Esophagus muscularis mucosa (tissue), 4 donors: Measurements from ENCODE around the gene ACTA1. TPM values are rescaled to one million over a fixed set of nuclear protein-coding genes. Genes with fewer than 3 reads are reported as not detected.

Source experiments
- DNase-seq: peaks from one replicate; pipeline ENCODE4 v3.0.0-alpha.2; 2017; ENCODE audit errors: extremely low spot score
- H3K27ac ChIP-seq, 4 donors: fragments of 200-600 bp; sonication (generic); replicated peaks in 1 of 4; 1 replicate in 3 of 4; 2 replicates in 1 of 4; pipeline ENCODE4 v1.5.1; 2016 to 2019; ENCODE audit warnings: mild to moderate bottlenecking in 1 of 4
- H3K27me3 ChIP-seq, 4 donors: fragments of 200-600 bp; sonication (generic); one replicate each; pipeline versions ENCODE4 v1.5.1 to v1.6.0; 2016 to 2019
- H3K36me3 ChIP-seq, 4 donors: fragments of 200-600 bp; sonication (generic); one replicate each; pipeline ENCODE4 v1.5.1; 2016 to 2019
- H3K4me1 ChIP-seq, 4 donors: fragments of 200-600 bp; sonication (generic); one replicate each; pipeline ENCODE4 v1.5.1; 2016 to 2019
- H3K4me3 ChIP-seq, 4 donors: fragments of 200-600 bp; sonication (generic); 1 replicate in 2 of 4; 2 replicates in 2 of 4; pipeline ENCODE4 v1.5.1; 2016 to 2019; ENCODE audit warnings: mild to moderate bottlenecking in 4 of 4, moderate library complexity in 1 of 4
- H3K9me3 ChIP-seq, 4 donors: fragments of 200-600 bp; sonication (generic); 1 replicate in 3 of 4; 2 replicates in 1 of 4; pipeline ENCODE4 v1.5.1; 2016 to 2019
- EP300 ChIP-seq: sonication (generic); formaldehyde crosslinking; IDR thresholded peaks from one replicate; pipeline ENCODE4 v1.6.1; 2017; ENCODE audit warnings: antibody characterized with exemption
- POLR2A ChIP-seq: fragments of 450-650 bp; IDR thresholded peaks from one replicate; pipeline ENCODE4 v1.6.1; 2017; ENCODE audit warnings: antibody characterized with exemption, moderate library complexity, mild to moderate bottlenecking, low read depth
- POLR2AphosphoS5 ChIP-seq, 2 donors: sonication (generic); formaldehyde crosslinking; IDR thresholded peaks; one replicate each; pipeline ENCODE4 v1.6.1; 2017; ENCODE audit warnings: antibody characterized with exemption in 2 of 2
- WGBS: methylation state at CpG from one replicate; pipeline ENCODE4 v1.1.5; 2018; 5-methylcytosine and 5-hydroxymethylcytosine counted together
- intact Hi-C: fragments of 100-400 bp; cut with DNase I; formaldehyde crosslinking; loops from one replicate; pipeline ENCODE4 v1.15.1; 2023
- total RNA-seq, 4 donors: library from RNA; depleted of rRNA; stranded (reverse); fragments of >200 nt; gene quantifications; one replicate each; pipeline versions ENCODE4 v1.1.0 to v1.2.1, GENCODE V29; 2016
- TF ChIP-seq, protein P1 (sequence below), 3 experiments: fragments of 200-600 bp in 2 of 3; fragments of 450-650 bp in 1 of 3; sonication (generic) in 2 of 3; IDR thresholded peaks; one replicate each; pipeline ENCODE4 v1.5.1; 2017 to 2019; ENCODE audit warnings: antibody characterized with exemption in 3 of 3, mild to moderate bottlenecking in 2 of 3, moderate library complexity in 1 of 3

The ACTA1 gene
- total RNA-seq, 4 donors from 2014 or later, result 0.29 to 0.58 (median 0.42) TPM; not detected in 1

DNA sequence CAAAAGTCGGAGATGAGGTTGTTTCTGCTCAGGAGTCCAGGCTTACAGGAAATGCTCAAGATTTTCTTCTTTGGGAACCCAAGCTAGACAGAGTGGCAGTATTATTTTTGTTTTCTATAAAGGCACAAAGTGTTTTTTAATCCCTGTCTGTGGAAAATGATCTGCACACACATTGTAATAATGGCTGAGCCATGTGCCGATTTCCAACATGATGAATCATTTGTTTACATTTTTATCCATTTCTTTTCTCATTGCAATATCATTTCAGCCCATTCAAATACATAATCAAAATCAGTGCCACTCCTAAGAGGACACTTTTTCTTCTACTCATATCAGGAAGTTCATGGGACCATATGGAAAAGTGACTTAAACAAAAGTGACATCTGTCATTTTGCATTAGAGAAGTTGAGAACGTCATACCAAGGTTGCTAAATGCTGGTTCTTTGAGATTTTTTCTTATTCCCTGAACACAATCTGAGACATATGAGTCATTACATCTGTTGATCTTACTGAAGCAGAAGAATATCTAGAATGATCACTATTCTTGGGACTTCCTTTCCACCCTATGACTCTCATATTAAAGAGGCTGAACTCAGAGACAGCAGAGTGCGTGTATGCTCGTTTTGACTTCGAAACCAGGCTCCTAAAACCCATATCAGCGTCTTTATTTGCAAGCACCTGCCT is 44.9 kb downstream of the ACTA1 start:
- intact Hi-C loops, result no loop called here
- peaks cover 0 to 25% (median 2%) of the 10 kb centered on the region in 4 donors for H3K27me3 ChIP-seq
- TF ChIP-seq, protein P1, sequence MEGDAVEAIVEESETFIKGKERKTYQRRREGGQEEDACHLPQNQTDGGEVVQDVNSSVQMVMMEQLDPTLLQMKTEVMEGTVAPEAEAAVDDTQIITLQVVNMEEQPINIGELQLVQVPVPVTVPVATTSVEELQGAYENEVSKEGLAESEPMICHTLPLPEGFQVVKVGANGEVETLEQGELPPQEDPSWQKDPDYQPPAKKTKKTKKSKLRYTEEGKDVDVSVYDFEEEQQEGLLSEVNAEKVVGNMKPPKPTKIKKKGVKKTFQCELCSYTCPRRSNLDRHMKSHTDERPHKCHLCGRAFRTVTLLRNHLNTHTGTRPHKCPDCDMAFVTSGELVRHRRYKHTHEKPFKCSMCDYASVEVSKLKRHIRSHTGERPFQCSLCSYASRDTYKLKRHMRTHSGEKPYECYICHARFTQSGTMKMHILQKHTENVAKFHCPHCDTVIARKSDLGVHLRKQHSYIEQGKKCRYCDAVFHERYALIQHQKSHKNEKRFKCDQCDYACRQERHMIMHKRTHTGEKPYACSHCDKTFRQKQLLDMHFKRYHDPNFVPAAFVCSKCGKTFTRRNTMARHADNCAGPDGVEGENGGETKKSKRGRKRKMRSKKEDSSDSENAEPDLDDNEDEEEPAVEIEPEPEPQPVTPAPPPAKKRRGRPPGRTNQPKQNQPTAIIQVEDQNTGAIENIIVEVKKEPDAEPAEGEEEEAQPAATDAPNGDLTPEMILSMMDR (IDR thresholded peaks at IDR 0.05), result no peak
- TF ChIP-seq EP300 (no peak), POLR2AphosphoS5 (IDR thresholded peaks at IDR 0.05) (no peak), POLR2A (no peak)
- no peaks in the 10 kb centered on the region for H3K4me1 ChIP-seq
- no peak overlapping the region for H3K27ac ChIP-seq
- H3K4me3 ChIP-seq, result no peak overlapping the region
- no peaks in the 10 kb centered on the region for H3K36me3 ChIP-seq
- peaks cover 0 to 5% (median 0%) of the 10 kb centered on the region in 4 donors for H3K9me3 ChIP-seq
- WGBS, result 77% methylated on average over 7 of the region's 7 CpGs
- DNase-seq, result no peak

- Histone ChIP-seq H3K9me3 (peaks cover 0 to 5% (median 0%) of the 10 kb centered on the region in 4 donors), H3K4me3 (no peak overlapping the region), H3K4me1 (no peaks in the 10 kb centered on the region), H3K27ac (no peak overlapping the region), H3K27me3 (peaks cover 0 to 22% (median 0%) of the 10 kb centered on the region in 4 donors), H3K36me3 (no peaks in the 10 kb centered on the region)
- intact Hi-C loops, result no loop called here
- DNase-seq, result no peak
- TF ChIP-seq, protein P1 (IDR thresholded peaks at IDR 0.05), result no peak
- WGBS, result 60% methylated on average over 5 of the region's 8 CpGs
Measured at GRCh38 chr1:229385853-229386456, 47.9 kb downstream of the ACTA1 start.

- H3K36me3 ChIP-seq, result no peaks in the 10 kb centered on the region
- WGBS, result 94% methylated on average over 7 of the region's 7 CpGs
- no peak for DNase-seq
- intact Hi-C loops, result no loop called here
- no peak overlapping the region for H3K4me3 ChIP-seq
- no peaks in the 10 kb centered on the region for H3K9me3 ChIP-seq
- H3K27me3 ChIP-seq, result peaks cover 0 to 19% (median 0%) of the 10 kb centered on the region in 4 donors
- H3K4me1 ChIP-seq, result no peaks in the 10 kb centered on the region
- no peak overlapping the region for H3K27ac ChIP-seq
- TF ChIP-seq POLR2AphosphoS5 (IDR thresholded peaks at IDR 0.05) (no peak), POLR2A (no peak), EP300 (no peak)
- TF ChIP-seq, protein P1 (IDR thresholded peaks at IDR 0.05), result no peak
Measured at GRCh38 chr1:229384822-229385221, 49.1 kb downstream of the ACTA1 start.

GRCh38 chr1:229383961-229384360 is 49.9 kb downstream of the ACTA1 start:
- WGBS, result 90% methylated on average over 5 of the region's 5 CpGs

More at GRCh38 chr1:229383961-229384360, 49.9 kb downstream of the ACTA1 start:
- no peak for TF ChIP-seq POLR2AphosphoS5 (IDR thresholded peaks at IDR 0.05)
- TF ChIP-seq EP300, result no peak
- no peak for TF ChIP-seq POLR2A
- TF ChIP-seq, protein P1 (IDR thresholded peaks at IDR 0.05), result no peak
- H3K27me3 ChIP-seq, result peaks cover 0 to 19% (median 0%) of the 10 kb centered on the region in 4 donors
- no peak overlapping the region for H3K27ac ChIP-seq
- no peaks in the 10 kb centered on the region for H3K36me3 ChIP-seq
- H3K9me3 ChIP-seq, result no peaks in the 10 kb centered on the region
- DNase-seq, result no peak
- H3K4me1 ChIP-seq, result no peaks in the 10 kb centered on the region
- no peak overlapping the region for H3K4me3 ChIP-seq
- intact Hi-C loops, result no loop called here
